GM21360 (cell line): ENCODE data around the gene DYRK1A.
"Not testable (repeated sequence)": the region's sequence is repeated elsewhere in the genome, so short reads cannot be mapped to it uniquely, and the experiment has no call there.

Experiments
- ATAC-seq: cut with Tn5 transposase; IDR thresholded peaks from one replicate; pipeline ENCODE4 v1.9.1; 2021; ENCODE audit warnings: mild to moderate bottlenecking, moderate library complexity; ENCODE audit not compliant: unreplicated experiment

DYRK1A gene

GRCh38 chr21:37366482-37367316 lies at the start of gene DYRK1A:
TSS of gene DYRK1A (plus strand) at chr21:37366773. CDS start at chr21:37420375, 53,602 bp downstream.
- ATAC-seq = peak; percentile 57

GRCh38 chr21:37319551-37319950 lies 47.0 kb upstream of the DYRK1A start:
- ATAC-seq = no peak

- no peak for ATAC-seq
Observed at GRCh38 chr21:37322084-37322483, 44.5 kb upstream of the DYRK1A start.

GRCh38 chr21:37324558-37324957 lies 42.0 kb upstream of the DYRK1A start:
- ATAC-seq = no peak

GRCh38 chr21:37328147-37328546 lies 38.4 kb upstream of the DYRK1A start:
- ATAC-seq = not testable (repeated sequence)

GRCh38 chr21:37331411-37331810 lies 35.2 kb upstream of the DYRK1A start:
- no peak for ATAC-seq

- ATAC-seq = no peak
Observed at GRCh38 chr21:37335053-37335452, 31.5 kb upstream of the DYRK1A start.

- no peak for ATAC-seq
Observed at GRCh38 chr21:37337179-37337578, 29.4 kb upstream of the DYRK1A start.

GRCh38 chr21:37337831-37338230 lies 28.7 kb upstream of the DYRK1A start:
- ATAC-seq = no peak

GRCh38 chr21:37338671-37339551 lies 27.7 kb upstream of the DYRK1A start:
- ATAC-seq = no peak

- no peak for ATAC-seq
Observed at GRCh38 chr21:37339552-37339939, 27.0 kb upstream of the DYRK1A start.

- no peak for ATAC-seq
Observed at GRCh38 chr21:37341254-37341960, 25.2 kb upstream of the DYRK1A start.

GRCh38 chr21:37342046-37342632 lies 24.4 kb upstream of the DYRK1A start:
- no peak for ATAC-seq

GRCh38 chr21:37346841-37347430 lies 19.6 kb upstream of the DYRK1A start:
- ATAC-seq = no peak

- no peak for ATAC-seq
Observed at GRCh38 chr21:37348664-37349063, 17.9 kb upstream of the DYRK1A start.

GRCh38 chr21:37350472-37350871 lies 16.1 kb upstream of the DYRK1A start:
- ATAC-seq = no peak

GRCh38 chr21:37356706-37357105 lies 9.9 kb upstream of the DYRK1A start:
- no peak for ATAC-seq

- ATAC-seq = no peak
Observed at GRCh38 chr21:37357691-37358090, 8.9 kb upstream of the DYRK1A start.

- no peak for ATAC-seq
Observed at GRCh38 chr21:37358397-37358796, 8.2 kb upstream of the DYRK1A start.

- no peak for ATAC-seq
Observed at GRCh38 chr21:37363936-37364335, 2.6 kb upstream of the DYRK1A start.
